IMR-90 (cell line): ENCODE results near the gene ANK3. TPM values are rescaled to one million over a fixed set of nuclear protein-coding genes. Genes with fewer than 3 reads are reported as not detected.

Source experiments
- ATAC-seq: fragments of 200-7000 bp; cut with Tn5 transposase; 2 replicates; pipeline ENCODE4 v1.9.1; 2020; ENCODE audit warnings: low read depth, mild to moderate bottlenecking, moderate library complexity
- BruUV-seq: library from RNA; stranded (reverse); fragments of 400-500 nt; replicated peaks from 2 replicates; lab custom pipeline; 2021; lab: Mats Ljungman, UMichigan
- CTCF ChIA-PET: fragments of 300-600 bp; formaldehyde crosslinking; extraction: SDS; loops from one replicate; lab custom pipeline; 2021; ENCODE audit warnings: antibody characterized with exemption; lab: Yijun Ruan, JAX
- POLR2A ChIA-PET: fragments of 300-600 bp; sonication (Branson Sonifier 250); formaldehyde crosslinking; loops from one replicate; lab custom pipeline; 2022; ENCODE audit warnings: antibody characterized with exemption; ENCODE audit not compliant: unreplicated experiment; lab: Charles Lee
- DNase-seq: peaks from one replicate; pipeline ENCODE4 v3.0.0; 2013
- H2AFZ ChIP-seq: replicated peaks from 2 replicates; pipeline ENCODE3; 2013; ENCODE audit warnings: low read length, mild to moderate bottlenecking; ENCODE audit not compliant: poor library complexity
- H2AK5ac ChIP-seq: 2 replicates; pipeline ENCODE4 v1.6.1; 2013; ENCODE audit warnings: low read depth, low read length, inconsistent platforms
- H2AK9ac ChIP-seq: replicated peaks from 2 replicates; pipeline ENCODE3; 2013; ENCODE audit warnings: mild to moderate bottlenecking, low read depth, low read length, moderate library complexity; ENCODE audit not compliant: poor library complexity
- H2BK120ac ChIP-seq: 2 replicates; pipeline ENCODE4 v1.6.1; 2013; ENCODE audit warnings: low read depth, low read length, inconsistent platforms
- H2BK15ac ChIP-seq: 3 replicates; pipeline ENCODE4 v1.6.1; 2013; ENCODE audit warnings: low read depth, low read length, inconsistent platforms
- H2BK20ac ChIP-seq: 2 replicates; pipeline ENCODE4 v1.6.1; 2013; ENCODE audit warnings: low read depth, mild to moderate bottlenecking, inconsistent platforms, low read length, moderate library complexity
- H2BK5ac ChIP-seq: 2 replicates; pipeline ENCODE4 v1.6.1; 2013; ENCODE audit warnings: mild to moderate bottlenecking, low read depth, low read length, inconsistent platforms; ENCODE audit not compliant: poor library complexity, severe bottlenecking
- H3K14ac ChIP-seq: replicated peaks from 2 replicates; pipeline ENCODE4 v1.6.1; 2013; ENCODE audit warnings: low read depth, low read length, inconsistent platforms
- H3K18ac ChIP-seq: 2 replicates; pipeline ENCODE4 v1.6.1; 2013; ENCODE audit warnings: low read depth, low read length, control low read depth
- H3K23ac ChIP-seq: 2 replicates; pipeline ENCODE4 v1.6.1; 2013; ENCODE audit warnings: low read depth, low read length, inconsistent platforms
- H3K27ac ChIP-seq: 2 replicates; pipeline ENCODE4 v1.5.1; 2013; ENCODE audit warnings: mild to moderate bottlenecking, control low read depth, low read length; ENCODE audit not compliant: insufficient read depth
- H3K27me3 ChIP-seq: 2 replicates; pipeline ENCODE4 v1.6.1; 2013; ENCODE audit warnings: low read length; ENCODE audit not compliant: control insufficient read depth, insufficient read depth
- H3K36me3 ChIP-seq: 2 replicates; pipeline ENCODE4 v1.6.1; 2013; ENCODE audit warnings: low read length, mixed read lengths; ENCODE audit not compliant: control insufficient read depth, insufficient read depth
- H3K4ac ChIP-seq: 2 replicates; pipeline ENCODE4 v1.6.1; 2013; ENCODE audit warnings: low read depth, low read length, inconsistent platforms
- H3K4me1 ChIP-seq: 2 replicates; pipeline ENCODE4 v1.6.1; 2013; ENCODE audit warnings: low read length, mixed read lengths; ENCODE audit not compliant: control insufficient read depth, insufficient read depth
- H3K4me2 ChIP-seq: 2 replicates; pipeline ENCODE4 v1.6.1; 2013; ENCODE audit warnings: low read depth, mild to moderate bottlenecking, control low read depth, low read length, moderate library complexity
- H3K4me3 ChIP-seq: 2 replicates; pipeline ENCODE4 v1.5.1; 2013; ENCODE audit warnings: low read depth, mild to moderate bottlenecking, control low read depth, low read length, moderate library complexity; ENCODE audit not compliant: insufficient read depth
- H3K56ac ChIP-seq: 2 replicates; pipeline ENCODE4 v1.6.1; 2013; ENCODE audit warnings: low read length, inconsistent platforms; ENCODE audit not compliant: insufficient read depth; ENCODE audit errors: extremely low read depth
- H3K79me1 ChIP-seq, 2 experiments: 2 replicates each; pipeline ENCODE4 v1.6.1; 2013; ENCODE audit warnings: low read length in 2 of 2, inconsistent platforms in 1 of 2, low read depth in 1 of 2
- H3K9ac ChIP-seq: 2 replicates; pipeline ENCODE4 v1.6.1; 2013; ENCODE audit warnings: low read depth, low read length, control low read depth
- H3K9me1 ChIP-seq: 2 replicates; pipeline ENCODE4 v1.6.1; 2013; ENCODE audit warnings: low read length, inconsistent platforms; ENCODE audit not compliant: insufficient read depth
- H3K9me3 ChIP-seq: 2 replicates; pipeline ENCODE4 v1.6.1; 2013; ENCODE audit warnings: low read length; ENCODE audit not compliant: control insufficient read depth, insufficient read depth
- H4K20me1 ChIP-seq: 2 replicates; pipeline ENCODE4 v1.6.1; 2013; ENCODE audit warnings: low read length, inconsistent platforms; ENCODE audit not compliant: insufficient read depth
- H4K5ac ChIP-seq: 2 replicates; pipeline ENCODE4 v1.6.1; 2013; ENCODE audit warnings: mild to moderate bottlenecking, low read depth, low read length, control low read depth
- H4K8ac ChIP-seq, 2 experiments: 2 replicates each; pipeline ENCODE4 v1.6.1; 2013; ENCODE audit warnings: low read depth in 2 of 2, low read length in 2 of 2, control low read depth in 1 of 2, inconsistent platforms in 1 of 2
- H4K91ac ChIP-seq: 2 replicates; pipeline ENCODE4 v1.6.1; 2013; ENCODE audit warnings: low read depth, low read length, inconsistent platforms; ENCODE audit not compliant: insufficient read depth
- CEBPB ChIP-seq: IDR thresholded peaks from 2 replicates; pipeline ENCODE4 v1.6.1; 2012; ENCODE audit warnings: low read depth, low read length, improper control_type of control experiment
- CHD1 ChIP-seq: IDR thresholded peaks from 2 replicates; pipeline ENCODE4 v1.6.1; 2012; ENCODE audit warnings: low read depth, low read length, improper control_type of control experiment
- CTCF ChIP-seq: conservative IDR thresholded peaks from 2 replicates; pipeline ENCODE4 v1.5.1; 2012; ENCODE audit warnings: mild to moderate bottlenecking, low read depth, low read length, improper control_type of control experiment
- MAFK ChIP-seq: IDR thresholded peaks from 2 replicates; pipeline ENCODE4 v1.6.1; 2012; ENCODE audit warnings: low read depth, low read length, improper control_type of control experiment
- RFX5 ChIP-seq: IDR thresholded peaks from 2 replicates; pipeline ENCODE4 v1.8.0; 2012; ENCODE audit warnings: low read depth, mild to moderate bottlenecking, low read length, moderate library complexity
- USF2 ChIP-seq: fragments of 150-350 bp; IDR thresholded peaks from 2 replicates; pipeline ENCODE4 v1.6.1; 2017; ENCODE audit warnings: mild to moderate bottlenecking, antibody characterized with exemption, low read length, low read depth
- WGBS, 2 experiments: methylation state at CpG; one replicate each; pipeline versions ENCODE4 v1.1.5 to v1.1.7; 2013; ENCODE audit warnings: missing lambda C conversion rate in 2 of 2; ENCODE audit not compliant: insufficient read length in 1 of 2; ENCODE audit errors: extremely low coverage in 2 of 2; 5-methylcytosine and 5-hydroxymethylcytosine counted together
- dilution Hi-C: fragments of 300-500 bp; cut with HindIII; formaldehyde crosslinking; loops from one replicate; pipeline ENCODE4 v1.14.3; 2018; ENCODE audit warnings: low sequenced_read_pairs; ENCODE audit not compliant: unreplicated experiment
- in situ Hi-C: fragments of 300-500 bp; cut with MboI; formaldehyde crosslinking; loops from 3 replicates; pipeline ENCODE4 v1.14.3; 2019; ENCODE audit warnings: low sequenced_read_pairs, inconsistent platforms, mixed read lengths
- intact Hi-C: fragments of 100-400 bp; cut with micrococcal nuclease; formaldehyde crosslinking; loops from 2 replicates; pipeline ENCODE4 v1.10.0; 2022
- polyA plus RNA-seq, 3 experiments: library from polyadenylated mRNA; depleted of rRNA; stranded (reverse); fragments of >200 nt; gene quantifications; 2 replicates each; pipeline ENCODE4 v1.2.3, GENCODE V29; 2012; ENCODE audit warnings: low replicate concordance in 1 of 3
- total RNA-seq: library from RNA; depleted of rRNA; stranded (reverse); fragments of >200 nt; gene quantifications from 2 replicates; pipeline ENCODE4 v1.2.3, GENCODE V29; 2012

The ANK3 gene
- total and polyA plus RNA-seq, 2 of the 4 experiments (the other 2 are of a cell fraction): 0.63 to 1.8 TPM

GRCh38 chr10:60147576-60148265, 242.0 kb downstream of the ANK3 start:
- Histone ChIP-seq H3K14ac (no peak overlapping the region), H2BK15ac (no peak overlapping the region), H3K27me3 (no peaks in the 10 kb centered on the region; the same call in 1 of the 2 replicates), H2BK5ac (no peak overlapping the region), H2BK120ac (no peak overlapping the region), H3K27ac (no peak overlapping the region), H3K9me3 (no peaks in the 10 kb centered on the region), H4K20me1 (no peaks in the 10 kb centered on the region), H4K5ac (no peak overlapping the region), H3K4me3 (no peak overlapping the region), H4K91ac (no peak overlapping the region), H2AFZ (no peak overlapping the region), H3K79me1 (no peaks in the 10 kb centered on the region), H3K56ac (no peak overlapping the region), H2BK20ac (no peak overlapping the region), H3K36me3 (no peaks in the 10 kb centered on the region), H3K4ac (no peak overlapping the region), H3K18ac (no peak overlapping the region), H3K23ac (no peak overlapping the region), H3K9me1 (no peaks in the 10 kb centered on the region), H2AK9ac (no peak overlapping the region), H3K9ac (no peak overlapping the region), H3K4me2 (no peak overlapping the region), H4K8ac (no peak overlapping the region), H3K4me1 (peaks cover 2% of the 10 kb centered on the region; the same call in 1 of the 2 replicates), H2AK5ac (0 out of 2 replicates have a peak overlapping the region, but pooled peaks have one; percentile 51)
- intact Hi-C loops: no loop called here
- CTCF ChIA-PET: no interaction called here
- POLR2A ChIA-PET: no interaction called here
- in situ Hi-C loops: no loop called here
- no peak for DNase-seq
- dilution Hi-C loops: no loop called here
- no TSS peak for BruUV-seq
- no CpG with 5 or more reads among the region's 3 CpGs for WGBS, 2 experiments
- no peak for TF ChIP-seq MAFK
- no peak for TF ChIP-seq CTCF
- no peak for TF ChIP-seq RFX5
- no peak for TF ChIP-seq USF2
- no peak for TF ChIP-seq CHD1
- no peak for TF ChIP-seq CEBPB
- ATAC-seq: no peak
